Stimulated activated CD4-positive, alpha-beta T cell treated with anti-CD3 and anti-CD28 coated beads, Interleukin-12 subunit alpha, Interleukin-12 subunit beta, amount 100 ng/mL, for 48 hours (primary cell): ENCODE measurements around the gene YJEFN3.

ENCODE experiments used
- DNase-seq, 3 donors: peaks; one replicate each; pipeline ENCODE4 v3.0.0-alpha.2; 2020; ENCODE audit warnings: low read depth in 2 of 3, low spot score in 1 of 3

The YJEFN3 gene, protein sequence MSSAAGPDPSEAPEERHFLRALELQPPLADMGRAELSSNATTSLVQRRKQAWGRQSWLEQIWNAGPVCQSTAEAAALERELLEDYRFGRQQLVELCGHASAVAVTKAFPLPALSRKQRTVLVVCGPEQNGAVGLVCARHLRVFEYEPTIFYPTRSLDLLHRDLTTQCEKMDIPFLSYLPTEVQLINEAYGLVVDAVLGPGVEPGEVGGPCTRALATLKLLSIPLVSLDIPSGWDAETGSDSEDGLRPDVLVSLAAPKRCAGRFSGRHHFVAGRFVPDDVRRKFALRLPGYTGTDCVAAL

GRCh38 chr19:19528721-19529490, at the start of gene YJEFN3:
Gene YJEFN3 (plus strand): TSS chr19:19528911. CDS start chr19:19528933, 22 bp downstream.
- no peak for DNase-seq

GRCh38 chr19:19480688-19481087, 48.0 kb upstream of the YJEFN3 start:
- no peak for DNase-seq

GRCh38 chr19:19482809-19483596, 45.7 kb upstream of the YJEFN3 start:
- no peak for DNase-seq

DNA sequence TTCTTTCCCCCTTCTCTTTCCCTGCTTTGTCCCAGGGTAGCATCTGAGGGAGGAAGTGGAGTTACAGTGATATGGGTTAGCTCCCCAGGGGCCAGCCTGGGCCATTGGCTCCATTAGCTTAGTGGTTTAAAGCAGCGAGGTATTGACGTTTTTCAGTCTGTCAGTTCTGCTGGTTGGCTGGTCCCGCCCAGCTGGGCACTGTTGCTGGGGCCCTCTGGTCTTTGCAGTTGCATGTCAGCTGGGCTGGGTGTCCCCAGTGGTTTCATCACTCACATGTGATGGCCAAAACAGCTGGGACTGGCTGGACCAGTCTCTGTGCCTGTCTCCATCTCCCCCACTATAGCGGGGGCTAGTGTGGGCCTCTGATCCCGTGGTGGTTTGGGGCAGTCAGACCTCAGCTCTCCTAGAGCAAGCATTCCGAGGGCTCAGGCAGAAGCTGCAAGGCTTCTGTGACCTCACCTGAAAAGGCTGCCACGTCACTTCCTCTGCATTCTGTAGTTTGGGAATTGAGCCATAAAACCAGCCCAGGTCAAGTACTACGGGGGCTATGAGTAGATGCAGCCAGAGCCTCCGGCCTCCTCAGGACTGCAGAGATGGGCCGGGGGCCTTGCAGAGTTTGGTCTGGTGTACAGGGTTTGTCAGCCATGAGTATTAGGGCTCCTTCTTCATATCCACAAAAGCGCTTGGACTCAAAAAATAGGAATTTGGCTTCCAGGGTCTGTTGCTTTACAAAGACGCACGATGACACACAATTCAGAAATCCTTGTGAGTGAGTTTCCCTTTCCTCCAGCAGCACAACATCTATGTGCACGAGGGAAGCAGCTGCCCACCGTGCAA, 43.3 kb upstream of the YJEFN3 start:
- DNase-seq = no peak

GRCh38 chr19:19485998-19486290, 42.8 kb upstream of the YJEFN3 start:
- no peak for DNase-seq

DNA sequence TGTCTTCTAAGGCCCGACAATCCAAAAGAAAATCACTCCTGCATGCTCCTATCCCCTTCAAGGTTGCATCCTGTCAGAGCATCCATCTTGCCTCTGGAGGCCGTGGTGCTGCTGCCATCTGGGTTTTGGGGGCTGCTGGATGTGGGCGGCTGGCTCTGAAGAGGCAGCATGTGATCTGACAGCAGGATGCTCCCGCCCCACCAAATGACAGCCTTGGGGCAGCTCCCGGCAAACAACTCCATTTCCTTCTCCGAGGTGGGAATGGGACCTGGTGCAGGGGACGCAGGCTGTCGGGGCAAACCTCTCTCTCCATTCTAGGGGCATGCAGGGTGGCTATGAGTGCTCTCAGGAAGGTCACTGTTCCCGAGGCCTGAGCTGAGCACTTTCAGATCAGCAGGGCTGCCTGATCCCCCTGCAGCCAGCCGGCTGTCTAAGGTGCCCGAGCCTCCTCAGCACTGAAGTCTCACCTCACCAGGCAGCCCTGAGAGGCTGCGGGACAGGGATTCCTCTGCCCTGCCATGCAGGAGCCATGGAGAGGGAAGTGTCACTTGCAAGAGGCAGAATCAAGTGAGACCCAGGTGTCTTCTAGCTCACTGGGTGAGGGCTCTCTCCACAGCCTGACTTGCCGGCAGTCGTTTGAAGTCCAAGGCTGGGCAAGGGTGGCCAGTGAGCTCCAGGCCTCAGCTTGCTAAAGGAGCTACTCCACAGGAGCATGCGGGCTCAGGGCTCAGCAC, 42.2 kb upstream of the YJEFN3 start:
- no peak for DNase-seq

DNA sequence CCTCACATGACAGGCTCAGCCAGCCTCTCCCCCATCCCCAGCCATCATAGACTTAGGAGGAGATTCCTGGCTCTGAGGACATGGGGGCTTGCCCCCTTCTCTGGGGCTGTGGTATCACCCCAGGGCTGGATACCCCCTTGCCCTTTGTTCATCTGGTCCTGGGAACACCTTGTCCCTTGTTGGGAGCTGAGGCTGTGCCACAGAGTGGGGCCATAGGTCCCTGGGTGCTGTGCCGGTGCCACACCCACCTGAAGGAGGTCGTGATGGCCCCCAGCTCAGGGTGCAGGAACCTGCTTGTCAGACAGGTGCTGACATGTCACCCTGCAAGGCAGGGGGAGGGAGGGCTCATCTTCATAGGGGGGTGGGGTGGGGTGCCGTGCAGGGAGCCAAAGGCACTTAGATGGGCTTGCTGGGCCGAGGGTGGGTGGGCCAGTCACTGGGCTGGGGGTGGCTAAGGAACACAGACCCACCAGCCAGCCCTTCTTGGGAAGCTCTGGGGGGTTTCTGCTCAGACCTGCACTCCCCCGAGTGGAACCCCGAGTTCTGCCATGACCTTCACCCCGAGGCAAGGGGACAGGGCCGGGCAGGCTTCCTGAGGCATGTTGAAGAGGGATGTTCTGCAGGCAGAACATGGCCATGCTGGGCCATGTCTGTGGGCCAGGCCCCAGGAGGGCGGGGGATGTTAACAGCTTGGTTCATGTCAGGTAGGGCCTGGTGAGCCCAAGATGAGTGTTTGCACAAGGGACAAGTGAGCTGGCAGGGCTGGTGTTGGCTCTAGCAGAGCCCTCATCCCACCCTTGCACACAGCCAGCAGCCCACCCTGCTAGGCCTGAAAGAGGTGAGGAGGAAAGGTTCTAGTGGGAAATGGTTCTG, 41.4 kb upstream of the YJEFN3 start:
- DNase-seq = no peak

DNA sequence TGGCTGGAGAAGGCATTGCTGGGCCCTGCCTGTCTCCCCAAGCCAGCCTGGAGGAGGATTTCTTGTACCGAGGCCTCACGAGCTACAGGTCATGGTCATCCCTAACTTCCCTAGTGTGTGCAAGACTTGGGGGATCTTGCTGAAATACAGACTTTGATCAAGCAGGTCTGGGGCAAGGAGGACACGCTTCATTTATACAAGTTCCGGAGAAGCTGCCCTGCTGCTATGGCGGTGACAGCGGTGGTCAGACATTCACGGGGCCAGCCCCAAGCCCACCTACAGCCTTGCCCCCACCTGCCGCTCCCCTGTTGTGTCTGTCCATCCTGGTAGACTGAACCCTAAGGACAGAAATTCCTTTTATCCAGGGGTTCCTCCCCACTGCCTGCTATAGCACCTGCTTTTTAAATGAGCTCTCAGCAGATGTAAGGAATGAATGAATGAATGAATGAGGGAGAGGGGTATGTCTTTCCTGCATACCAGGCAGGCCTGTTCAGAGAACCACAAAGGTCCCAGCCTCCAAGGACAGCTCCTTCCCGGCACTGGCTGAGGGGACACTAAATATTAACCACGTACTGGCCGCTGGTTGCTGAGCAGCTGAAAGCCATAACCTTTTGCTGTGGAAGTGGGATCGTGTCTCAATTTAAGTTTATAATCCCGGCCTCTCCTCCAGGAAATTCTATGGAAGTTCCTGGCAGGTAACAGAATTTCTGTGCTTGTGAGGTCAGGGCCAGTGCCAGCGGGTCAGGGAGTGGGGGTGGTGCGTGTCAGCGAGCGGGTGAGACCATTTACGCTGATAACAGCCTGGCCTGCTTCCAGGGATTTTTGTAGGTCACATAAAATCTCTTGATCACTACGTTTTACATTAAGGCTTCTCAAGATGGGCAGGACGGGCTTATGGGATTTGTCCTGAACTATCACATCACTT, 40.5 kb upstream of the YJEFN3 start:
- DNase-seq = no peak

DNA sequence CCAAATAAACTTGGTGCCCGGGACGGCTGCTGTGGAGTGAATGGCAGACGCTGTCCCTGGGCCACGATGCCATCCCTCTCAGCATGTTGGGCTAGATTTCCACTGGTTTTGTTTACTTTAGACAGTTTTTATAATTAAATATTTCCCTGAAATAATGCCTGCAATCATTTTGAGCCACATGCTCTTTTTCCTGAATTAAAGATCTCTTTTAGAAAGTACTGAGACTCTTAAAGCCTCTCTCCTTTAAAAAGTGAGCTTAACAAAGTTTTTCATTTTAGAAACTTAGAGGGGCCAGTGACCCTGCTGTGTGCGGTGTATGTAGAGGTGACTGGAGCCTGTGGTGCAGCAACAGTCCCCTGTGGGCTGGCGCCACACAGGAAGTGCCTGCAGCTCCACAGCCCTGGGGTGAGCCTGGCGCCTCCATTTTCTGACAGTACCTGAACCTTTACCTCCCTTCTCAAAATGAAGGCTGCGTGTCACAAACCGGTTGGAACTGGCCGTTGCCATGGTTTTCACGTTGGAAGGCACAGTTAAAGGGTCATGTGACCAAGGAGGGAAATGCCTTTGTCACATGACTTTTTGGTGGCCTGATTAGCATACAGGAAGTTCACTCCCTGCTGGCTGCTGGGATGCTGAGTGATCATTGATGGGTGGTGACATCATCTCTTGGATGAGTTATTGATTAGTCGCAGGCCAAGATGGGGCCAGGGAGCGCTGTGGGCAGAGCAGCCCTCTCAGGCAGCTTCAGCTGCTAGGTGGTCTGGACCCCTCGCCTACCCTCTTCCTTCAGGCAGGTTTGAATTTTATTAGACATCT, 39.6 kb upstream of the YJEFN3 start:
- DNase-seq = peak; percentile 75 to 84 (median 83)

DNA sequence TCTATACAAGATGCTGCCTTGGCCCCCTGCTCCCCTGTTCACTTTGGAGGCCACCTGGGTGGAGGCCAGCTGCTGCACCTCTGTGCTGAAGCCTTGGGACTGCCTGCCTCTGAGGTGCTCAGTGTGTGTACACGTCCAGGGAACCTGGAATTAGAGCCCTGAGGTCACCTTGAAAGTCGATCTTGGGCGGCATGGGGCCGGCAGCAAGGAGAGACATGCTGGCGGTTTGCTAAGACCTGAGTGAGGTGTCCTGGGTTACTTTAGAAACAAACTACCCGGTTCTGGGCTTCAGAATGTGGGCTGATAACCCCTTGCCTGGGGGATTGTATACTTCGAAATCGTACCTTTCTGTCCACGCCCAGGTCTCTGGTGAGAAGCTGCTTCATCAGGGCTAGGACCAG, 38.9 kb upstream of the YJEFN3 start:
- no peak for DNase-seq

- DNase-seq = peak; percentile 68 to 88 (median 76)
Measured at GRCh38 chr19:19490214-19490968, 38.3 kb upstream of the YJEFN3 start.

DNA sequence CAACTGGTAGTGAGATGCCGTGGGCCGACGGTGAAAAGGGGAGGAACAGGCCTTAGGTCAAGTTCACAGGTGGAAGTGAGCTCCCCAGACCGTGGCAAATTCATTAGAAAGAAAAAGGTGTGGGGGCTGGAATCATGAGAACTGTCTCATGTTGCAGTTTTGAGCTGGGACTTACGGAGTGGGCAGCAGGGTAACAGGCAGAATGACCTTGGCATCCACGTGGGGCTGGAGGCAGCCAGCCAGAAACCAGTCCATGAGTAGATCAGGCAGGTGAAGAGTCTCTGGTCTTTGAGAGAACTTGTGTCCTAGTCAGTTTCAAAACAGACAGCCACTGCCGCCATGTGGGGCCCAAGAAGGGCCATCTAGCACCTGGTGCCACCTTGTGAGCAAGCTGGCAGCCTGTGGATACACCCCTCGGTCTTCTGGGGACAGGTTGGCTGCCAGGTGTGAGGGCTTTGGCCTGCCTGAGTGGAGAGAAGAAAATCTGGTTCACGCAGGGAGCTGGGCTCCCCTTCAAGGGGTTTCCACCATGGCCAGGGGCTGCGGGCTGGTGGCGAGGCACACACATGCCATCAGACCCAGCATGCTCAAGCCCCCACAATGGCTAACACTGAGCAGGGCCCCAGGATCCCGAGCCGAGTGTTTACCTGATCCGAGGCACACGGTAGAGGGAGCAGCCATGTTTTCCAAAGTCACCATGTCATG, 37.2 kb upstream of the YJEFN3 start:
- DNase-seq = no peak

- no peak for DNase-seq
Measured at GRCh38 chr19:19492026-19492610, 36.6 kb upstream of the YJEFN3 start.

- DNase-seq = no peak
Measured at GRCh38 chr19:19493841-19494546, 34.7 kb upstream of the YJEFN3 start.
